ENCODE data around the gene AQP2.

Gene AQP2

GRCh38 chr12:50003595-50003994 lies 53.1 kb downstream of the AQP2 start:
- DNase-seq: no peak

- DNase-seq: no peak
Measured at GRCh38 chr12:50004696-50005095, 54.2 kb downstream of the AQP2 start.

- DNase-seq: no peak
Measured at GRCh38 chr12:50005175-50005574, 54.6 kb downstream of the AQP2 start.

- no peak for DNase-seq
Measured at GRCh38 chr12:50006280-50006679, 55.7 kb downstream of the AQP2 start.

- no peak for DNase-seq
Measured at GRCh38 chr12:50006754-50007442, 56.4 kb downstream of the AQP2 start.

Measured in CD4-positive, alpha-beta T cell treated with Interferon alpha-2 for 1 hour (primary cell).